Cardiac muscle cell (in vitro differentiated cells and primary cell): ENCODE measurements around the gene TMEM40. TPM values are rescaled to one million over a fixed set of nuclear protein-coding genes. Genes with fewer than 3 reads are reported as not detected.
"Not testable (repeated sequence)": the region's sequence is repeated elsewhere in the genome, so short reads cannot be mapped to it uniquely, and the experiment has no call there.

ENCODE experiments used
- DNase-seq, 2 donors: peaks; one replicate each; pipeline versions ENCODE4 v3.0.0 to v3.0.0-alpha.2; 2010 to 2017; ENCODE audit warnings: low read depth in 1 of 2, low spot score in 1 of 2
- H3K27ac ChIP-seq: fragments of 200-600 bp; sonication (generic); 2 replicates; pipeline ENCODE4 v1.5.1; 2016
- H3K27me3 ChIP-seq: fragments of 200-600 bp; sonication (generic); 2 replicates; pipeline ENCODE4 v1.6.0; 2016; ENCODE audit warnings: control low read depth
- H3K36me3 ChIP-seq: fragments of 200-600 bp; sonication (generic); 2 replicates; pipeline ENCODE4 v1.5.1; 2016; ENCODE audit warnings: control low read depth
- H3K4me1 ChIP-seq: fragments of 200-600 bp; sonication (generic); 2 replicates; pipeline ENCODE4 v1.8.1; 2017; ENCODE audit warnings: low read depth, mild to moderate bottlenecking, mixed run types
- H3K4me3 ChIP-seq: fragments of 200-600 bp; sonication (generic); 2 replicates; pipeline ENCODE4 v1.5.1; 2016; ENCODE audit warnings: mild to moderate bottlenecking
- H3K9me3 ChIP-seq: fragments of 200-600 bp; sonication (generic); 2 replicates; pipeline ENCODE4 v1.5.1; 2017; ENCODE audit warnings: low read depth, mild to moderate bottlenecking, control low read depth
- polyA plus RNA-seq: library from polyadenylated mRNA; unstranded; fragments of >200 nt; fragmentation: Nextera tagmentation; extraction: Ambion mirVana; gene quantifications from 2 replicates; pipeline ENCODE4 v1.2.1, GENCODE V29; 2016
- total RNA-seq: library from RNA; depleted of rRNA; stranded (reverse); fragments of >200 nt; gene quantifications from 2 replicates; pipeline ENCODE4 v1.2.3, GENCODE V29; 2016
- TF ChIP-seq, protein P1 (sequence below): IDR thresholded peaks from 2 replicates; pipeline ENCODE4 v1.5.1; 2012; ENCODE audit warnings: low read depth, mild to moderate bottlenecking, low read length

TMEM40 gene
- total and polyA plus RNA-seq, 2 experiments from 2014 or later, result 4.0 to 5.2 TPM

DNA sequence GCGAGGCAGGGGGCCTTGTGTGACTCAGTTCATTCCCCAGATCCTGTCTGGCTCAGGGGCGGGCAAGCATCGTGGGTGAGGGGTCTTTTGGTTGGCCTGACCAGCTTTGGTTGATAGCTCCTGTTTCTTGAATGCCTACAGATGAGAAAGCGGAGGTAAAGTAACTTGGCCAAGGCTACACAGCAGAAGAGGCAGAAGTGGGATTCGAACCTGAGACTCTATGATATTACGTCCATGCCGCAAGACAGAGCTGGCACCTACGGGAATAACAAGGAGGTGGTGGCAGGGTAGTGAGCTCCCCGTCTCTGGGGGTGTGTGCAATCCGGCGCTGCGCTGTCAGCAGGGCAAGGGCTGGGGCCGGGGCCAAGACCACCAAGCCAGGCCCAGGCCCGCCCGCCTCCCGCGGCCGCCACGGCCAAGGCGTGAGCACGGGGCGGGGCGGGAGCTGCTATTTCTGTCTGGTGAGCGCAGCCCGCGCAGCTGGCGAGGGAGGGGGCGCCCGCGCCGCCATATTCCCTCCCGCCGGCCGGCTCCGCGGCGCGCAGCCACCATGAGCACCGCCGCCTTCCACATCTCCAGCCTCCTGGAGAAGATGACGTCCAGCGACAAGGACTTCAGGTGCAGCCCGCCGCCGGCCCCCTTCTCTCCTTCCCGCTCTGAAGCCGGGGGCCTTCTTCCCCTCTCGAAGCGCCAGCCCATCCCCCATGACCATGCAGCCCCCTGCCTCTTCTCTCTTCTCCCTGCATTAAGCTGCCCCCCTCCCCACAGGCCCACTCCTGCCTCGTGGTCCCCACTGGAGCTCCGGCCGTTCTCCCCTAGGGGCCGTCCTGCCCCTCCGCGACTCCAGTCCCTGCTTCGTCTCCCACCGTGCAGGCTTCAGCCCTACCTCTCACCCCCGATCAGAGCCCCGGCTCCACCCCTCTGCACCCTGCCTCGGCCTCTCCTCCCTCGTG lies 37.4 kb upstream of the TMEM40 start, which contains the start of gene CAND2:
TSS of gene CAND2 (plus strand) at position 510 of the 953 bp plus-strand sequence. CDS start at position 551, 41 bp downstream.
- TF ChIP-seq, protein P1, sequence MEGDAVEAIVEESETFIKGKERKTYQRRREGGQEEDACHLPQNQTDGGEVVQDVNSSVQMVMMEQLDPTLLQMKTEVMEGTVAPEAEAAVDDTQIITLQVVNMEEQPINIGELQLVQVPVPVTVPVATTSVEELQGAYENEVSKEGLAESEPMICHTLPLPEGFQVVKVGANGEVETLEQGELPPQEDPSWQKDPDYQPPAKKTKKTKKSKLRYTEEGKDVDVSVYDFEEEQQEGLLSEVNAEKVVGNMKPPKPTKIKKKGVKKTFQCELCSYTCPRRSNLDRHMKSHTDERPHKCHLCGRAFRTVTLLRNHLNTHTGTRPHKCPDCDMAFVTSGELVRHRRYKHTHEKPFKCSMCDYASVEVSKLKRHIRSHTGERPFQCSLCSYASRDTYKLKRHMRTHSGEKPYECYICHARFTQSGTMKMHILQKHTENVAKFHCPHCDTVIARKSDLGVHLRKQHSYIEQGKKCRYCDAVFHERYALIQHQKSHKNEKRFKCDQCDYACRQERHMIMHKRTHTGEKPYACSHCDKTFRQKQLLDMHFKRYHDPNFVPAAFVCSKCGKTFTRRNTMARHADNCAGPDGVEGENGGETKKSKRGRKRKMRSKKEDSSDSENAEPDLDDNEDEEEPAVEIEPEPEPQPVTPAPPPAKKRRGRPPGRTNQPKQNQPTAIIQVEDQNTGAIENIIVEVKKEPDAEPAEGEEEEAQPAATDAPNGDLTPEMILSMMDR, result no peak
- no peaks in the 10 kb centered on the region for H3K36me3 ChIP-seq
- no peaks in the 10 kb centered on the region for H3K9me3 ChIP-seq
- peak within 1 kb of the TSS; percentile 68 for H3K27ac ChIP-seq
- DNase-seq, result peak; percentile 65 to 89
- peak within 1 kb of the TSS; percentile 64 for H3K4me3 ChIP-seq
- H3K27me3 ChIP-seq, result no peaks in the 10 kb centered on the region
- H3K4me1 ChIP-seq, result peaks cover 7% of the 10 kb centered on the region

DNA sequence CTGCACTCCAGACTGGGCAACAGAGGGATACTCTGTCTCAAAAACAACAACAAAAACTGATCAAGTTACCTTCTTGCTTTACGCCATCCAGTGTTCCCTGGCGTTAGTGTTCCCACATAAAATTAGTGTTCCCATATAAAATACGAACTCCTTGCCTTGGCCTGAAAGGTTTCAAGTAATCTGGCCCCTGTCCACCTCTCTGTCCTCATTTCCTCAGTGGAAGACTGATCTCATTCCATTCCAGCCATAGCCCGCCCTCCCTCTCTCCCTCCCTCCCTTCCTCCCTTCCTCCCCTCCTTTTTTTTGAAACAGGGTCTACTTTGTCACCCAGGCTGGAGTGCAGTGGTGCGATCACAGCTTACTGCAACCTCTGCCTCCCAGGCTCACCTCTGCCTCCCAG lies 34.6 kb upstream of the TMEM40 start:
- H3K9me3 ChIP-seq, result no peaks in the 10 kb centered on the region
- peak in 1 of 2 donors; percentile 22 for DNase-seq
- H3K4me1 ChIP-seq, result peaks cover 7% of the 10 kb centered on the region
- TF ChIP-seq, protein P1, result no peak
- no peaks in the 10 kb centered on the region for H3K36me3 ChIP-seq
- no peak overlapping the region for H3K27ac ChIP-seq
- no peaks in the 10 kb centered on the region for H3K27me3 ChIP-seq
- no peak overlapping the region for H3K4me3 ChIP-seq

DNA sequence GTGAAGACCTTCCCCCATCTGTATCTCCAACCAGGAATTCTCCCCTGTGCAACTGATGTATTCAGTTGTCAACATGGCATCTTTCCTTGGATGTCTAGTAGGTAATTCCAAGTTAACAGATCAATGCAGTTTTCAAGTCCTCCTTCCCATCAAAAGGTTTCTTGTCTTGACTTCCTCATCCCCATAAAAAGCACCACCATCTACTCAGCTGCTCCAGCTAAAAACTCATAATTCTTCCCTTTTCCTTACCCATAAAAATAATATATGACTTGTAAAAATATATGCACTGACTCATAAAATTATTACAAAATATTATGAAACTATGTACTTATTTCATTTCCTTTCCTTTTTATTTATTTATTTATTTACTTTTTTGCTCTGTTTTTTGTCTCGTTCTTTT lies 32.4 kb upstream of the TMEM40 start:
- no peaks in the 10 kb centered on the region for H3K9me3 ChIP-seq
- TF ChIP-seq, protein P1, result no peak
- no peak overlapping the region for H3K4me3 ChIP-seq
- no peaks in the 10 kb centered on the region for H3K36me3 ChIP-seq
- peaks cover 4% of the 10 kb centered on the region for H3K4me1 ChIP-seq
- no peak for DNase-seq
- no peaks in the 10 kb centered on the region for H3K27me3 ChIP-seq
- H3K27ac ChIP-seq, result no peak overlapping the region

DNA sequence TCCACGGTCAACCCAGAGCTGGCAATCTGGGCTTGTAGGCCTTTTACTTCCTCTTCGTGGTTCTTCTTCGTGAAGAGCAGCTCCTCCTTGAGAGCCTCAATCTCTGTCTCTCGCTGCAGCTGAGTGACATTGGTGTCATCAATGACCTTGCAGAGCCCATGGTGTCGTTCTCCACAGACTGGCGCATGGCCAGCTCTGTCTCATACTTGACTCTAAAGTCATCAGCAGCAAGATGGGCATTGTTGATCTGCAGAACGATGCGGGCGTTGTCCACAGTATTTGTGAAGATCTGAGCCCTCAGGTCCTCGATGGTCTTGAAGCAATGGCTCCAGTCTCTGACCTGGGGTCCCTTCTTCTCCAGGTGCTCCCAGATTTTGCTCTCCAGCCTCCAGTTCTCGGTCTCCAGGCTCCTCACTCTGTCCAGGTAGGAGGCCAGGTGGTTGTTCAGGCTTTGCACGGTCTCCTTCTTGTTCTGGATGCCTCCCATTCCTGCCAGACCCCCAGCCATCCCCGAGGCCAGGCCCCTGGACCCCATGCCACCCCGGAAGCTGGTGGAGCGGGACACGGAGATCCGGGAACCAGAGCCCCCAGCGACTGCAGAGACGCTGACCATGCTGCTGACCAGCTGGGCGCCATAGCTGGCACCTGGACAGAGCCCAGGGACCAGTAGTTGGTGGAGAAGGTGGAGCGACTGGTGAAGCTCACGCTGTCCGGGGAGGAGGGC lies 29.1 kb upstream of the TMEM40 start:
- H3K27me3 ChIP-seq, DNase-seq, H3K27ac ChIP-seq, H3K9me3 ChIP-seq, H3K36me3 ChIP-seq, H3K4me1 ChIP-seq, H3K4me3 ChIP-seq: not testable (repeated sequence)

DNA sequence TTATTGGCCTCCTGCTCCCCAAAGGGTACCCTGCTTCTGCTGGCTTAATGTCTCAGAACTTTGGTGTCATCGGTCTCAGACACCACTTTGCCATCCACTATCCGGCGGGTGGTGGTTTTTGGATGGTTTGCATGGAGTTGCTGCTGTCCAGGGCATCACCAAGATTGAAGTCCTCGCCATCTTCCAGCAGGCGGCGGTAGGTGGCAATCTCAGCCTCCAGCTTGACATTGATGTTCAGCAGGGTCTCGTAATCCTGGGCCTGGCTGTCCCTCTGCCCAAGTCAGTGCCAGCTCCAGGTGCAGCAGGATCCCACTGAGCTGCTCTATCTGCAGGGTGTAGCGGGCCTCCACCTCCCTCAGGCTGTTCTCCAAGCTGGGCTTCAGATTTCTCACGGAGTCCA lies 28.3 kb upstream of the TMEM40 start:
- peak; percentile 41 to 82 for DNase-seq
- TF ChIP-seq, protein P1, result peak; percentile 42
- H3K27ac ChIP-seq, H3K9me3 ChIP-seq, H3K4me3 ChIP-seq, H3K27me3 ChIP-seq, H3K4me1 ChIP-seq, H3K36me3 ChIP-seq: not testable (repeated sequence)

DNA sequence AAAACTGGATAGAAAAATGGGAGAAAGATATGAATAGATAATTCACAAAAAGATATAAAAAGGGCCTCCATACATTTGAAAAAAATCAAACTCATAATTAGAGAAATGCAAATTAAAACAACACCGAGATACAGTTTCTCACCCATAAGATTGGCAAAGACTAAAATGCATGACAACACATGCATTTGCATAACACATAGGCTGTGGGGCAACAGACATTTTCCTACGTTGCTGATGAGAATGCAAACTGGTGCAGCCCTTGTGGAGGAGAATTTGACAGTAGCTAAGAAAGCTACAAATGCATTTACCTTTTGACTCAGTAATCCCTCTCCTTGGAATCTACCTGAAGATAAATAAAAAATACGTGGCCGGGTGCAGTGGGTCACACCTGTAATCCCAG lies 26.0 kb upstream of the TMEM40 start:
- H3K36me3 ChIP-seq, result no peaks in the 10 kb centered on the region
- peaks cover 4% of the 10 kb centered on the region for H3K4me1 ChIP-seq
- TF ChIP-seq, protein P1, result no peak
- no peaks in the 10 kb centered on the region for H3K9me3 ChIP-seq
- H3K27ac ChIP-seq, result no peak overlapping the region
- no peak overlapping the region for H3K4me3 ChIP-seq
- no peaks in the 10 kb centered on the region for H3K27me3 ChIP-seq
- no peak for DNase-seq
